Trophoblast cell (in vitro differentiated cells and primary cell): ENCODE data around the gene ANO2.
"Not testable (repeated sequence)": the region's sequence is repeated elsewhere in the genome, so short reads cannot be mapped to it uniquely, and the experiment has no call there.

Experiments used
- DNase-seq, 2 donors: peaks; one replicate each; pipeline ENCODE4 v3.0.0-alpha.2; 2016
- H2AFZ ChIP-seq: 2 replicates; pipeline ENCODE4 v1.6.1; 2013; ENCODE audit warnings: low read length, moderate library complexity, mild to moderate bottlenecking; ENCODE audit not compliant: insufficient read depth, poor library complexity
- H2AK5ac ChIP-seq: 2 replicates; pipeline ENCODE4 v1.6.1; 2013; ENCODE audit warnings: mild to moderate bottlenecking, low read length
- H2BK120ac ChIP-seq: 2 replicates; pipeline ENCODE4 v1.6.1; 2013; ENCODE audit warnings: low read length, mild to moderate bottlenecking, moderate library complexity; ENCODE audit not compliant: insufficient read depth, poor library complexity
- H2BK12ac ChIP-seq: 2 replicates; pipeline ENCODE4 v1.6.1; 2013; ENCODE audit warnings: mild to moderate bottlenecking, low read length, moderate library complexity
- H2BK5ac ChIP-seq: 2 replicates; pipeline ENCODE4 v1.6.1; 2013; ENCODE audit warnings: low read length, low read depth, moderate library complexity, mild to moderate bottlenecking; ENCODE audit not compliant: poor library complexity
- H3K14ac ChIP-seq: 2 replicates; pipeline ENCODE4 v1.6.1; 2013; ENCODE audit warnings: mild to moderate bottlenecking, low read length
- H3K18ac ChIP-seq: 2 replicates; pipeline ENCODE4 v1.6.1; 2013; ENCODE audit warnings: mild to moderate bottlenecking, low read length
- H3K23ac ChIP-seq: 2 replicates; pipeline ENCODE4 v1.6.1; 2013; ENCODE audit warnings: low read length
- H3K27ac ChIP-seq: 2 replicates; pipeline ENCODE4 v1.5.1; 2013; ENCODE audit warnings: low read depth, mild to moderate bottlenecking, inconsistent platforms, low read length, moderate library complexity
- H3K27me3 ChIP-seq: 2 replicates; pipeline ENCODE4 v1.6.1; 2013; ENCODE audit warnings: inconsistent platforms, mild to moderate bottlenecking, low read length, moderate library complexity; ENCODE audit not compliant: insufficient read depth
- H3K36me3 ChIP-seq, 2 experiments: 1 replicate in 1 of 2; 2 replicates in 1 of 2; pipeline ENCODE4 v1.6.1; 2013; ENCODE audit warnings: low read length in 2 of 2, mild to moderate bottlenecking in 2 of 2, moderate library complexity in 1 of 2; ENCODE audit not compliant: insufficient read depth in 2 of 2, control insufficient read depth in 1 of 2
- H3K4ac ChIP-seq: 2 replicates; pipeline ENCODE4 v1.6.1; 2013; ENCODE audit warnings: low read depth, mild to moderate bottlenecking, low read length, moderate library complexity
- H3K4me1 ChIP-seq, 2 experiments: 1 replicate in 1 of 2; 2 replicates in 1 of 2; pipeline ENCODE4 v1.6.1; 2013; ENCODE audit warnings: low read length in 2 of 2, mild to moderate bottlenecking in 2 of 2, moderate library complexity in 1 of 2; ENCODE audit not compliant: insufficient read depth in 2 of 2, control insufficient read depth in 1 of 2
- H3K4me2 ChIP-seq: 2 replicates; pipeline ENCODE4 v1.6.1; 2013; ENCODE audit warnings: inconsistent platforms, mild to moderate bottlenecking, low read length, moderate library complexity
- H3K4me3 ChIP-seq: 2 replicates; pipeline ENCODE4 v1.5.1; 2013; ENCODE audit warnings: mild to moderate bottlenecking, low read depth, low read length, inconsistent platforms
- H3K79me1 ChIP-seq: one replicate; pipeline ENCODE4 v1.6.1; 2013; ENCODE audit warnings: low read length
- H3K79me2 ChIP-seq: 2 replicates; pipeline ENCODE4 v1.6.1; 2013; ENCODE audit warnings: low read length, mild to moderate bottlenecking; ENCODE audit not compliant: control insufficient read depth, insufficient read depth, poor library complexity
- H3K9ac ChIP-seq: 2 replicates; pipeline ENCODE4 v1.6.1; 2013; ENCODE audit warnings: mild to moderate bottlenecking, low read length
- H3K9me3 ChIP-seq: 2 replicates; pipeline ENCODE4 v1.6.1; 2013; ENCODE audit warnings: low read depth, mild to moderate bottlenecking, control low read depth, inconsistent platforms, low read length; ENCODE audit not compliant: insufficient read depth
- H4K12ac ChIP-seq: 2 replicates; pipeline ENCODE4 v1.6.1; 2013; ENCODE audit warnings: low read depth, mild to moderate bottlenecking, low read length, moderate library complexity
- H4K8ac ChIP-seq: 2 replicates; pipeline ENCODE4 v1.6.1; 2013; ENCODE audit warnings: low read depth, mild to moderate bottlenecking, low read length, moderate library complexity
- H4K91ac ChIP-seq: one replicate; pipeline ENCODE4 v1.6.1; 2013; ENCODE audit warnings: low read depth, mild to moderate bottlenecking, low read length, moderate library complexity
- WGBS: extraction: QIAGEN DNeasy Blood & Tissue Kit; methylation state at CpG from one replicate; pipeline ENCODE4 v1.1.7; 2013; ENCODE audit warnings: missing lambda C conversion rate; ENCODE audit not compliant: insufficient read length, insufficient coverage; ENCODE audit errors: extremely low coverage; 5-methylcytosine and 5-hydroxymethylcytosine counted together

Gene ANO2

DNA sequence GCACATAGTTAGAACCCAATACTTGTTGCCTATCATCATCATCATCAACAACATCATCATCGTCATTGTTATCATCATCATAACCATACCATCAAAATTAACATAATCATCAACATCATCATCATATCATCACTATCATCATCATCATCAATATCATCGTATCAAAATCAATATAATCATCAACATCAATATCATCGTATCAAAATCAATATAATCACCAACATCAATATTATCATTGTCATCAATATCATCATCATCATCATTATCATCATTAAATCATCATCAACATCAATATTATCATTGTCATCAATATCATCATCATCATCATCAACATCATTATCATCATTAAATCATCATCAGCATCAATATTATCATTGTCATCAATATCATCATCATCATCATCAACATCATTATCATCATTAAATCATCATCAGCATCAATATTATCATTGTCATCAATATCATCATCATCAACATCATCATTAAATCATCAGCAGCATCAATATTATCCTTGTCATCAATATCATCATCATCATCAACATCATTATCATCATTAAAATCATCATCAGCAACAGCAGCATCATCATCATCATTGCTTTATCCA is 286.6 kb downstream of the ANO2 start:
- not testable (repeated sequence) for H3K79me2 ChIP-seq
- 100% methylated on average over 3 of the region's 3 CpGs for WGBS

DNA sequence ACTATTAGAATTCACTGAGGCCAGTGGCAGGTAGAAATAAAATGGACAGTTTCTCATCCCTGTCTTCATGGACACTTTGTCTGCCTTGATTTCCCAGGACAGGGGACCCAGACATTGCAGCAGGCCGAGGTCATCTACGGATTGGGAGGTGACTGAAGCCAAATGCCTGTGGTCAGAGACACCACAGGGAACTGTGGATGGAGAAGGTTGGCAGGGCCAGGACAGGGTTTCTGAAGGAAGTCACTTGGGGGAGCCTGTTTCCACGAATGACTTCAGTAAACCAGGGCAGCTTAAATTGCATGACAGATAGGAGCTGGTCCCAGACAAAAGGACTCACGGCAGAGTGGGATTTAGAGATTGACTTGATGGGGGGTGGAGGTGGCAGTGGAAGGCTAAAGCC is 288.2 kb downstream of the ANO2 start:
- Histone ChIP-seq H2BK5ac (no peak overlapping the region), H2AK5ac (no peak overlapping the region), H3K4me2 (no peak overlapping the region), H3K9me3 (no peaks in the 10 kb centered on the region), H3K79me1 (no peaks in the 10 kb centered on the region), H4K8ac (no peak overlapping the region), H2AFZ (no peak overlapping the region), H3K14ac (no peak overlapping the region), H3K18ac (no peak overlapping the region), H2BK120ac (no peak overlapping the region), H4K12ac (no peak overlapping the region), H3K9ac (no peak overlapping the region), H4K91ac (no peak overlapping the region), H3K23ac (no peak overlapping the region), H3K4me1 (no peaks in the 10 kb centered on the region), H3K4ac (no peak overlapping the region), H3K36me3 (no peaks in the 10 kb centered on the region), H3K27ac (no peak overlapping the region), H2BK12ac (no peak overlapping the region), H3K27me3 (no peaks in the 10 kb centered on the region), H3K4me3 (no peak overlapping the region), H3K79me2 (no peaks in the 10 kb centered on the region)
- DNase-seq, result no peak
- no CpG with 5 or more reads among the region's 4 CpGs for WGBS

More for the DNA sequence above, 286.6 kb downstream of the ANO2 start:
- not testable (repeated sequence) for H2AK5ac ChIP-seq, H3K4me2 ChIP-seq, H3K18ac ChIP-seq, H2AFZ ChIP-seq, H4K12ac ChIP-seq, DNase-seq, H2BK12ac ChIP-seq, H3K9me3 ChIP-seq, H3K36me3 ChIP-seq, H2BK120ac ChIP-seq, H3K27me3 ChIP-seq, H3K27ac ChIP-seq, H3K14ac ChIP-seq, H3K9ac ChIP-seq, H4K8ac ChIP-seq, H3K23ac ChIP-seq, H3K4me3 ChIP-seq, H3K4me1 ChIP-seq, H4K91ac ChIP-seq, H2BK5ac ChIP-seq, H3K79me1 ChIP-seq, H3K4ac ChIP-seq

DNA sequence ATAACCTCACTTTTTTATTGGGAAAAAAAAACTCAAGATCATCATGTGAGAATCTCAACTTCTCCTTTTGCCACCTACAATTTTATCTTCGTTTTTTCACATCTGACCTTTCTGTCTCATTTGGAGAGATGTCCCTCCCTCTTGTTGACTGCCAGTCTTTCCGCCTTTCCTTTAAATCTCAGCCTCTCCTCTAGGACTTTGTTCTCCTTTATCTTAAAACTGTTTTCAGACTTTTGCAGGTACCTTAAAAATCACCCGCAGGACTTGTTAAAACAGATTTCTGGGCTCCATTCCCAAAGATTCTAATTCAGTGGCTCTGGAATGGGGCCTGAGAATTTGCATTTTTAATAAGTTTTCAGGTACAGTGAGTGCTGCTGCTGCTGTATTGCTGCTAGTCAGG is 289.9 kb downstream of the ANO2 start:
- no peak overlapping the region for H2BK12ac ChIP-seq
- no peaks in the 10 kb centered on the region for H3K9me3 ChIP-seq
- no peak overlapping the region for H3K18ac ChIP-seq
- no peak for DNase-seq
- no peak overlapping the region for H4K8ac ChIP-seq
- no peaks in the 10 kb centered on the region for H3K4me1 ChIP-seq
- no peak overlapping the region for H2AFZ ChIP-seq
- H4K12ac ChIP-seq, result no peak overlapping the region
- no CpG with 5 or more reads among the region's 3 CpGs for WGBS
- no peak overlapping the region for H2BK5ac ChIP-seq
- H2AK5ac ChIP-seq, result no peak overlapping the region
- H3K23ac ChIP-seq, result no peak overlapping the region
- no peaks in the 10 kb centered on the region for H3K79me2 ChIP-seq
- no peak overlapping the region for H3K14ac ChIP-seq
- H3K79me1 ChIP-seq, result no peaks in the 10 kb centered on the region
- H4K91ac ChIP-seq, result no peak overlapping the region
- no peak overlapping the region for H3K4me2 ChIP-seq
- H3K27ac ChIP-seq, result no peak overlapping the region
- H2BK120ac ChIP-seq, result no peak overlapping the region
- no peak overlapping the region for H3K4ac ChIP-seq
- no peaks in the 10 kb centered on the region for H3K36me3 ChIP-seq
- no peak overlapping the region for H3K4me3 ChIP-seq
- no peak overlapping the region for H3K9ac ChIP-seq
- H3K27me3 ChIP-seq, result no peaks in the 10 kb centered on the region

DNA sequence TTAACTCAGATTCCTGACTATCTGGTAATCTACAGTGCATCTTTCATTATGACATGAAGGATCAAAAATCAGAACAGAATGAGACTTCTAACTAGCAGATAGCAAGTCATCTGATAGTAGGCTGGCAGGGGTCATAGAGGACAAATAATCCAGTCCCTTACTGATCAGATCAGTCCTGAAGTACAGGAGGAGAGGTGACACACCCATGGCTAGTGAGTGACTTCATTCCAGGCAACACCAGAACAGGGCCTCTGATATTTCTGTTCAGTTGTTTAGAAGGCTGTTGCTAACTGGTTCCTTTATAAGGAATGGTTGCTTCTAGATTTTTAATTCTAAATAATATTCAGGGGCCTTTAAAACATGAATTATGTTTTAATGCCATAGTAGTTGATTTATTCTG is 291.0 kb downstream of the ANO2 start:
- Histone ChIP-seq H3K79me2 (no peaks in the 10 kb centered on the region), H3K4me1 (no peaks in the 10 kb centered on the region), H2AK5ac (no peak overlapping the region), H2BK5ac (no peak overlapping the region), H3K14ac (no peak overlapping the region), H4K12ac (no peak overlapping the region), H2BK120ac (no peak overlapping the region), H3K36me3 (no peaks in the 10 kb centered on the region), H3K18ac (no peak overlapping the region), H3K4me3 (no peak overlapping the region), H2BK12ac (no peak overlapping the region), H3K27me3 (no peaks in the 10 kb centered on the region), H4K8ac (no peak overlapping the region), H3K4ac (no peak overlapping the region), H4K91ac (no peak overlapping the region), H2AFZ (no peak overlapping the region), H3K79me1 (no peaks in the 10 kb centered on the region), H3K4me2 (no peak overlapping the region), H3K9me3 (no peaks in the 10 kb centered on the region), H3K23ac (no peak overlapping the region), H3K27ac (no peak overlapping the region), H3K9ac (no peak overlapping the region)
- no peak for DNase-seq
